Measurements from ENCODE around the gene ASIC5.
"Not testable (repeated sequence)": the region's sequence is repeated elsewhere in the genome, so short reads cannot be mapped to it uniquely, and the experiment has no call there.

The ASIC5 gene

GRCh38 chr4:155906554-155907247 is 40.6 kb upstream of the ASIC5 start:
- TF ChIP-seq CTCF (IDR thresholded peaks at IDR 0.05; ENCODE audit: low read length, missing control alignments), result no peak
- peak; percentile 97 for DNase-seq (ENCODE audit: low read depth)
- no peak overlapping the region for H3K4me3 ChIP-seq (replicated peaks; ENCODE audit: low read depth, low read length)

GRCh38 chr4:155904331-155904730 is 38.3 kb upstream of the ASIC5 start:
- H3K4me3 ChIP-seq (replicated peaks; ENCODE audit: low read depth, low read length), result no peak overlapping the region
- DNase-seq (ENCODE audit: low read depth), result no peak

DNA sequence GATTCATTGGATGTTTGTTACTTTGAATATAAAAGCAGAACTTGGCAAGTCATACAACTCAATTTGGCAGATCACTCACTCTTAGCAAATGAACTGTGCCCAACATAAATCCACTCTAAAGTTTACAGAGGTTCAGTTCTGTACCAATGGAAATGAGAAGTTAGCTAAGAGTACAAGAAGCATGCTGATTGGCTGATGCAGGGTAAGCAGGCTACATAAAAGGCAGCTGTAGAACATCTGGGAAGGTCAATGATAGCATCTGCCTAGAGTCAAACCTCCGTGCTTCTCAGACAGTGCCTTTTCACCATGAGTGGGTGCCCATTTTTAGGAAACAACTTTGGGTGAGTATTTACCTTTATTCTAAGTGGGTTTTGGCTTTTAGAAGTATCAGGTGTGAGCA is 37.4 kb upstream of the ASIC5 start, which contains the start of gene TDO2:
TDO2 (plus strand) TSS at position 244 of the 400 bp plus-strand sequence; CDS start at position 307, 63 bp downstream.
- H3K4me3 ChIP-seq (replicated peaks; ENCODE audit: low read depth, low read length), result no peak within 1 kb of the TSS
- no peak for TF ChIP-seq CTCF (IDR thresholded peaks at IDR 0.05; ENCODE audit: low read length, missing control alignments)
- DNase-seq (ENCODE audit: low read depth), result no peak

More at GRCh38 chr4:155904331-155904730, 38.3 kb upstream of the ASIC5 start:
- TF ChIP-seq CTCF (IDR thresholded peaks at IDR 0.05; ENCODE audit: low read length, missing control alignments), result no peak

GRCh38 chr4:155901013-155901412 is 34.9 kb upstream of the ASIC5 start:
- no peak for DNase-seq (ENCODE audit: low read depth)
- H3K4me3 ChIP-seq (replicated peaks; ENCODE audit: low read depth, low read length), result no peak overlapping the region
- TF ChIP-seq CTCF (IDR thresholded peaks at IDR 0.05; ENCODE audit: low read length, missing control alignments), result no peak

DNA sequence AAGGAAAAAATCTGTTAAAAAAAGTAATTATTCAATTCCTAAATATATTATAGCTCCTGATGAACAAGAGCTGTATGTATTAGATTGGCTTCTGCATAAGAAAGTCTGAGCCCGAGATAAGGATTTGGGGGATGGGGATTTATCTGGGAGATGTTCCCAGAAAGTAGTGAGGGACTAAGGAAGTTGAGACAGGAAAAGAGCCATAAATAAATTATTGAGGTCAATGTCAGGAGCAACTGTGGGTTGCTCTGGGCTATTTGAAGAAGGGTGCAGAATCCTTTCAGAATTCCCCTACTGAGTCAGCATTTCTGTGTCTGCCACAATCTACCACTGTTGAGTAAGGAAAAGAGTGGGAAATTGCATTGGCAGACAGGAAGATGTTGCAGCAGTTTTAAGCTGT is 34.3 kb upstream of the ASIC5 start:
- peak; percentile 82 for DNase-seq (ENCODE audit: low read depth)
- TF ChIP-seq CTCF (IDR thresholded peaks at IDR 0.05; ENCODE audit: low read length, missing control alignments), result no peak
- no peak overlapping the region for H3K4me3 ChIP-seq (replicated peaks; ENCODE audit: low read depth, low read length)

GRCh38 chr4:155899891-155900290 is 33.8 kb upstream of the ASIC5 start:
- TF ChIP-seq CTCF (IDR thresholded peaks at IDR 0.05; ENCODE audit: low read length, missing control alignments), result no peak
- DNase-seq (ENCODE audit: low read depth), result no peak
- no peak overlapping the region for H3K4me3 ChIP-seq (replicated peaks; ENCODE audit: low read depth, low read length)

- not testable (repeated sequence) for DNase-seq (ENCODE audit: low read depth); H3K4me3 ChIP-seq (replicated peaks; ENCODE audit: low read depth, low read length)
Measured at GRCh38 chr4:155898371-155898770, 32.3 kb upstream of the ASIC5 start.
